Hepatocyte (in vitro differentiated cells): Measurements from ENCODE around the gene UGT1A10.

Experiments used
- CTCF ChIP-seq: fragments of 200-600 bp; sonication (generic); IDR thresholded peaks from 2 replicates; pipeline ENCODE4 v1.5.1; 2016; ENCODE audit warnings: antibody characterized with exemption, mild to moderate bottlenecking; ENCODE audit not compliant: poor library complexity
- EZH2 ChIP-seq: fragments of 200-600 bp; sonication (generic); IDR thresholded peaks from 2 replicates; pipeline ENCODE4 v1.6.1; 2016; ENCODE audit warnings: antibody characterized with exemption, mild to moderate bottlenecking, borderline replicate concordance
- EZH2phosphoT487 ChIP-seq: fragments of 200-600 bp; sonication (generic); IDR thresholded peaks from one replicate; pipeline ENCODE4 v1.6.1; 2018; ENCODE audit warnings: antibody characterized with exemption, mild to moderate bottlenecking, low read depth, moderate library complexity; ENCODE audit not compliant: unreplicated experiment, severe bottlenecking

- no peak for TF ChIP-seq CTCF
- TF ChIP-seq EZH2phosphoT487, result no peak
- TF ChIP-seq EZH2, result no peak
Measured at GRCh38 chr2:233760043-233760442, 123.8 kb downstream of the UGT1A10 start, which contains the start of gene UGT1A1.
